H1 (cell line): ENCODE data around the gene DDR2.

Source experiments
- CBX5 ChIP-seq: fragments of 300-800, 300-1000 bp; sonication (generic); IDR thresholded peaks from 2 replicates; pipeline ENCODE4 v1.7.1; 2016; ENCODE audit warnings: antibody characterized with exemption, low read length, low read depth
- CTCF ChIP-seq, 3 experiments: IDR thresholded peaks; 1 replicate in 2 of 3; 2 replicates in 1 of 3; pipeline versions ENCODE4 v1.5.1 to v1.6.1; 2011; ENCODE audit warnings: low read length in 3 of 3, mild to moderate bottlenecking in 3 of 3, inconsistent platforms in 2 of 3, low read depth in 1 of 3, moderate library complexity in 1 of 3; ENCODE audit not compliant: insufficient read depth in 1 of 3; ENCODE audit errors: control extremely low read depth in 1 of 3
- EP300 ChIP-seq, 2 experiments: IDR thresholded peaks; 1 replicate in 1 of 2; 2 replicates in 1 of 2; pipeline ENCODE4 v1.6.1; 2011 to 2012; ENCODE audit warnings: low read depth in 2 of 2, low read length in 2 of 2, mild to moderate bottlenecking in 2 of 2, borderline replicate concordance in 1 of 2, inconsistent platforms in 1 of 2, moderate library complexity in 1 of 2
- EZH2 ChIP-seq: fragments of 200-600 bp; sonication (generic); IDR thresholded peaks from 2 replicates; pipeline ENCODE4 v1.7.1; 2012; ENCODE audit warnings: low read depth, mild to moderate bottlenecking, moderate library complexity, low read length, inconsistent platforms; ENCODE audit not compliant: severe bottlenecking
- POLR2A ChIP-seq, 2 experiments: IDR thresholded peaks; 1 replicate in 1 of 2; 2 replicates in 1 of 2; pipeline ENCODE4 v1.6.1; 2011; ENCODE audit warnings: low read depth in 2 of 2, low read length in 2 of 2, mild to moderate bottlenecking in 2 of 2; ENCODE audit errors: control extremely low read depth in 1 of 2
- POU5F1 ChIP-seq: IDR thresholded peaks from 2 replicates; pipeline ENCODE4 v1.6.1; 2011; ENCODE audit warnings: low read depth, mild to moderate bottlenecking, low read length, moderate library complexity
- RAD21 ChIP-seq, 2 experiments: IDR thresholded peaks in 1 of 2; conservative IDR thresholded peaks in 1 of 2; 2 replicates each; pipeline ENCODE4 v1.6.1; 2011; ENCODE audit warnings: low read depth in 2 of 2, low read length in 2 of 2, improper control_type of control experiment in 1 of 2, inconsistent platforms in 1 of 2, mild to moderate bottlenecking in 1 of 2, moderate library complexity in 1 of 2
- TAF1 ChIP-seq: IDR thresholded peaks from 2 replicates; pipeline ENCODE4 v1.6.1; 2011; ENCODE audit warnings: mild to moderate bottlenecking, low read depth, low read length
- USF2 ChIP-seq: IDR thresholded peaks from 2 replicates; pipeline ENCODE4 v1.6.1; 2011; ENCODE audit warnings: low read length, improper control_type of control experiment
- YY1 ChIP-seq: IDR thresholded peaks from 2 replicates; pipeline ENCODE4 v1.6.1; 2011; ENCODE audit warnings: low read depth, mild to moderate bottlenecking, low read length

- no peak for TF ChIP-seq CBX5
- no peak for TF ChIP-seq RAD21 (IDR thresholded peaks at IDR 0.05 in 1 of 2, conservative IDR thresholded peaks at IDR 0.05 in 1 of 2; ENCODE audit: low read depth in 2 of 2, low read length in 2 of 2)
- TF ChIP-seq POU5F1 = no peak
- no peak for TF ChIP-seq POLR2A (IDR thresholded peaks at IDR 0.05; ENCODE audit: control extremely low read depth in 1 of 2, low read depth in 2 of 2, low read length in 2 of 2)
- no peak for TF ChIP-seq USF2
- TF ChIP-seq EZH2 = no peak
- TF ChIP-seq EP300 (IDR thresholded peaks at IDR 0.05; ENCODE audit: borderline replicate concordance in 1 of 2, low read depth in 2 of 2, low read length in 2 of 2) = no peak
- TF ChIP-seq TAF1 = no peak
- no peak for TF ChIP-seq YY1
- TF ChIP-seq CTCF (IDR thresholded peaks at IDR 0.05; ENCODE audit: control extremely low read depth in 1 of 3, insufficient read depth in 1 of 3, low read depth in 1 of 3, low read length in 3 of 3) = no peak
Observed at GRCh38 chr1:162721471-162721870, 89.2 kb downstream of the DDR2 start.
